Activated CD8-positive, alpha-beta T cell treated with anti-CD3 and anti-CD28 coated beads for 36 hours (primary cell): Measurements from ENCODE around the gene SCRT2. TPM values are rescaled to one million over a fixed set of nuclear protein-coding genes. Genes with fewer than 3 reads are reported as not detected.
A peak's percentile ranks its signal among the peaks of the same experiment; 100 is the strongest.
"Not testable (repeated sequence)": the region's sequence is repeated elsewhere in the genome, so short reads cannot be mapped to it uniquely, and the experiment has no call there.

ENCODE experiments used
- ATAC-seq: fragments of 200-7000 bp; cut with Tn5 transposase; one replicate; pipeline ENCODE4 v1.10.0; 2021; ENCODE audit warnings: mild to moderate bottlenecking, moderate library complexity
- CTCF ChIA-PET: fragments of 350-600 bp; sonication (Branson Sonifier 250); formaldehyde crosslinking; loops from one replicate; lab custom pipeline; 2021; ENCODE audit warnings: antibody characterized with exemption; lab: Charles Lee
- POLR2A ChIA-PET: fragments of 350-600 bp; sonication (Branson Sonifier 250); formaldehyde crosslinking; loops from one replicate; lab custom pipeline; 2021; ENCODE audit warnings: antibody characterized with exemption; lab: Charles Lee
- DNase-seq: peaks from one replicate; pipeline ENCODE4 v3.0.0-alpha.2; 2020
- H3K27ac Mint-ChIP-seq: one replicate; pipeline ENCODE4 v1.8.0; 2021; ENCODE audit warnings: mild to moderate bottlenecking, mixed read lengths
- H3K27me3 Mint-ChIP-seq: one replicate; pipeline ENCODE4 v1.8.0; 2021; ENCODE audit warnings: mixed read lengths
- H3K36me3 Mint-ChIP-seq: one replicate; pipeline ENCODE4 v1.8.0; 2021; ENCODE audit warnings: low read depth, mixed read lengths
- H3K4me1 Mint-ChIP-seq: one replicate; pipeline ENCODE4 v1.8.0; 2021; ENCODE audit warnings: low read depth, mixed read lengths
- H3K4me3 Mint-ChIP-seq: one replicate; pipeline ENCODE4 v1.8.0; 2021; ENCODE audit warnings: mild to moderate bottlenecking, moderate library complexity, mixed read lengths
- H3K9me3 Mint-ChIP-seq: one replicate; pipeline ENCODE4 v1.8.0; 2021; ENCODE audit warnings: mixed read lengths
- CTCF ChIP-seq: fragments of 200-600 bp; IDR thresholded peaks from one replicate; pipeline ENCODE4 v1.8.0; 2022; ENCODE audit warnings: antibody characterized with exemption, mild to moderate bottlenecking
- intact Hi-C: fragments of 100-400 bp; cut with micrococcal nuclease; formaldehyde crosslinking; loops from one replicate; pipeline ENCODE4 v1.10.0; 2022
- total RNA-seq, 2 experiments: library from RNA; stranded (reverse); gene quantifications; one replicate each; pipeline ENCODE4 v1.2.3, GENCODE V29; 2021

SCRT2 gene
- total RNA-seq, 2 experiments from 2014 or later: not detected

GRCh38 chr20:646107-646867, 29.3 kb downstream of the SCRT2 start:
- H3K27ac Mint-ChIP-seq: no peak overlapping the region

GRCh38 chr20:645318-646106, 30.1 kb downstream of the SCRT2 start:
- H3K36me3 Mint-ChIP-seq: peaks cover 23% of the 10 kb centered on the region
- ATAC-seq: peak; percentile 91
- H3K27ac Mint-ChIP-seq: no peak overlapping the region
- H3K4me3 Mint-ChIP-seq: no peak overlapping the region
- ChIA-PET CTCF (interaction anchor here (0.6 to 4.1 kb wide), 48 partner anchors 8 to 382 kb away, joined by 3 to 56 read pairs (median 4); partner anchors contain the start of genes CSNK2A1 and NRSN2), POLR2A (no interaction called here)
- intact Hi-C loops: loop anchor here (2.0 to 5.0 kb wide), 2 partner anchors 83 to 293 kb away; no protein-coding TSS in a partner anchor
- peak; percentile 75 for DNase-seq
- no peaks in the 10 kb centered on the region for H3K9me3 Mint-ChIP-seq
- peak; percentile 98 for TF ChIP-seq CTCF
- peaks cover 12% of the 10 kb centered on the region for H3K4me1 Mint-ChIP-seq
- peaks cover 16% of the 10 kb centered on the region for H3K27me3 Mint-ChIP-seq

More at GRCh38 chr20:646107-646867, 29.3 kb downstream of the SCRT2 start:
- H3K27me3 Mint-ChIP-seq: peaks cover 13% of the 10 kb centered on the region
- ATAC-seq: no peak
- H3K4me3 Mint-ChIP-seq: no peak overlapping the region
- peaks cover 10% of the 10 kb centered on the region for H3K4me1 Mint-ChIP-seq
- TF ChIP-seq CTCF: no peak
- no peaks in the 10 kb centered on the region for H3K9me3 Mint-ChIP-seq
- H3K36me3 Mint-ChIP-seq: peaks cover 23% of the 10 kb centered on the region
- ChIA-PET POLR2A (no interaction called here), CTCF (interaction anchor here (0.6 to 4.1 kb wide), 42 partner anchors 9 to 381 kb away, joined by 3 to 56 read pairs (median 4); partner anchors contain the start of genes CSNK2A1 and NRSN2)
- intact Hi-C loops: loop anchor here (5.0 kb wide), 1 partner anchor 294 kb away; no protein-coding TSS in a partner anchor
- DNase-seq: no peak

- DNase-seq (no peak), ATAC-seq (no peak)
- POLR2A ChIA-PET: no interaction called here
- H3K27me3 Mint-ChIP-seq: peaks cover 16% of the 10 kb centered on the region
- H3K27ac Mint-ChIP-seq: no peak overlapping the region
- no peak overlapping the region for H3K4me3 Mint-ChIP-seq
- H3K4me1 Mint-ChIP-seq: peaks cover 11% of the 10 kb centered on the region
- peaks cover 19% of the 10 kb centered on the region for H3K36me3 Mint-ChIP-seq
- CTCF ChIA-PET: interaction anchor here (0.7 to 4.1 kb wide), 35 partner anchors 8 to 383 kb away, joined by 3 to 56 read pairs (median 6); partner anchors contain the start of genes CSNK2A1 and NRSN2
- TF ChIP-seq CTCF: no peak
- intact Hi-C loops: loop anchor here (2.0 to 5.0 kb wide), 2 partner anchors 82 to 293 kb away; no protein-coding TSS in a partner anchor
- no peaks in the 10 kb centered on the region for H3K9me3 Mint-ChIP-seq
These were observed 30.8 kb downstream of the SCRT2 start for GRCh38 chr20:644692-645317.

- H3K36me3 Mint-ChIP-seq: peaks cover 4% of the 10 kb centered on the region
- no peak overlapping the region for H3K27ac Mint-ChIP-seq
- H3K27me3 Mint-ChIP-seq: peaks cover 16% of the 10 kb centered on the region
- H3K4me1 Mint-ChIP-seq: peaks cover 11% of the 10 kb centered on the region
- H3K4me3 Mint-ChIP-seq: no peak overlapping the region
- no peak for TF ChIP-seq CTCF
- no peak for DNase-seq
- ATAC-seq: no peak
- POLR2A ChIA-PET: no interaction called here
- no peaks in the 10 kb centered on the region for H3K9me3 Mint-ChIP-seq
- CTCF ChIA-PET: interaction anchor here (1.4 kb wide), 1 partner anchor 80 kb away, joined by 3 read pairs; no protein-coding TSS in a partner anchor
- intact Hi-C loops: no loop called here
These were observed 33.0 kb downstream of the SCRT2 start for GRCh38 chr20:642398-643174.

- intact Hi-C loops, H3K27ac Mint-ChIP-seq, ATAC-seq, POLR2A ChIA-PET, H3K4me3 Mint-ChIP-seq, DNase-seq, H3K9me3 Mint-ChIP-seq, H3K36me3 Mint-ChIP-seq: not testable (repeated sequence)
- Mint-ChIP-seq H3K27me3 (peaks cover 16% of the 10 kb centered on the region), H3K4me1 (peaks cover 11% of the 10 kb centered on the region)
- CTCF ChIA-PET: interaction anchor here (1.0 kb wide), 1 partner anchor 39 kb away, joined by 4 read pairs; no protein-coding TSS in a partner anchor
These were observed 33.6 kb downstream of the SCRT2 start for GRCh38 chr20:642013-642397.
